Stimulated activated CD4-positive, alpha-beta T cell treated with anti-CD3 and anti-CD28 coated beads, Interleukin-1b, Interleukin-23, amount 100 ng/mL, for 4 hours (primary cell): ENCODE measurements around the gene NPFFR1.
"Not testable (repeated sequence)": the region's sequence is repeated elsewhere in the genome, so short reads cannot be mapped to it uniquely, and the experiment has no call there.

Source experiments
- DNase-seq, 2 donors: peaks; one replicate each; pipeline ENCODE4 v3.0.0-alpha.2; 2020; ENCODE audit warnings: low read depth in 2 of 2

The NPFFR1 gene

DNA sequence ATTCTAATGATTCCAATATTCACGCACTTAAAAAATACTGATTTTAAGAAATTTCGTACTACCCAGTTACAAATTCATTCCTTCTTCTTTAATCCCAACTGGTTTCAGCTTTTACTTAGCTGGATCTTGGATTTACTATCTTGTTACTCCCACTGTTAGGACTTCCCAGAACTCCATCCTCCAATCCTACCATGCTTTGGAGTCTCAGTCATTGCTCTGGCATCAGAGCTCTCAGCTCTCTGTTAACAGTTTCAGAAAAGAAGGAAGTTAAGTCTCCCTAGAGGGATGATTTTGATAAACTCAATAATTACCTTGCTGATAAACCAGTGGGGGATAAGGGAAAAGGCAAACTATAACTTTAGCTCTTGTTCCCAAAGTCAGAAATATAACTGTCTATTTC, 60.1 kb downstream of the NPFFR1 start:
- no peak for DNase-seq

DNA sequence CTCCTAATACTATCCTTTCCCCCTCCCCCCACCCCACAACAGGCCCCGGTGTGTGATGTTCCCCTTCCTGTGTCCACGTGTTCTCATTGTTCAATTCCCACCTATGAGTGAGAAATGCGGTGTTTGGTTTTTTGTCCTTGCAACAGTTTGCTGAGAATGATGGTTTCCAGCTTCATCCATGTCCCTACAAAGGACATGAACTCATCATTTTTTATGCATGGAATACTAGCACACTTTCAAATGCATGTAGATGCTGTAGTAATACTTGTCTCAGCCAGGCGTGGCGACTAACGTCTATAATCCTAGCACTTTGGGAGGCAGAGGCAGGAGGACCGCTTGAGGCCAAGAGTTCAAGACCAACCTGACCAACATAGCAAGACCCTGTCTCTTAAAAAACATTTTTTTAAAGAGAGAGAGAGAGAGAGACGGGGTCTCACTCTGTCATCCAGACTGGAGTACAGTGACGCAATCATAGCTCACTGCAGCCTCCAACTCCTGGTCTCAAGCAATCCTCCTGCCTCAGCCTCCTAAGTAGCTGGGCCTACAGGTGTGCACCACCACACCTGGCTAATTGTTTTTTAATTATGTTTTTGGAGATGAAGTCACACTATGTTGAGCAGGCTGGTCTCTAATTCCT, 60.9 kb downstream of the NPFFR1 start:
- not testable (repeated sequence) for DNase-seq

- DNase-seq, result no peak
Observed at GRCh38 chr10:70222340-70222794, 61.4 kb downstream of the NPFFR1 start.

DNA sequence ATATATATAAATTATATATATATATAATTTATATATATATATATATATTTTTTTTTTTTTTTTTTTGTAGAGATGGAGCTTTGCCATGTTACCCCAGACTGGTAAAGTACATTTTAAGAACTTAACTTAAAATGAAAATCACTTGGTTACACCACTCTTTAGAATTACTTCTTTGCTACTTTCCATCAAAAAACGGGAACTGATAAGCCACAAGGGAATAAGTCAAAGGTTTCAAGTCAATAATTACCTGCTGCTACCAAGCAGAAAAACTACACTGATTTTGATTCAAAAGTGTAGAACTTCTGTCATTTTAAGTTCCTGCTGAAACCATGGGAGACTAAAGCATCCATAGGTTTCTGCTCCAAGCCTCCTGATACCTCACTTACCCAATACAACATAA, 62.8 kb downstream of the NPFFR1 start:
- no peak for DNase-seq

DNA sequence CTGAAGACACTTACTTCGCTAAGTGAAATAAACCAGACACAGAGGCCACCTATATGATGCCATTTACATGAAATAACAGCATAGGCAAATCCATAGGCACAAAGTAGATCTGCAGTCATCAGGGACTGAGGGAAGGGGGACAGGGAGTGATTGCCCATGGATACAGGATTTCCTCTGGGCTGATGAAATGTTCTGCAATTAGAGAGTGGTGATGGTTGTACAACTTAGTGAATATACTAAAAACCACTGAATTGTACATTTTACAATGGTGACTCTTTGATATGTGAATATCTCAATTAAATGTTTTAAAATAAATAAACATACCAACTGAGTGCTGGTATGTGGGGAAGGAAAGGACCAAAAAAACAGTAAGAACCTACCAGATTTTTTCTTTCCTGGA, 70.9 kb downstream of the NPFFR1 start:
- DNase-seq, result no peak

- DNase-seq, result no peak
Observed at GRCh38 chr10:70212277-70212676, 71.5 kb downstream of the NPFFR1 start.

- DNase-seq, result no peak
Observed at GRCh38 chr10:70206762-70207161, 77.0 kb downstream of the NPFFR1 start.

- no peak for DNase-seq
Observed at GRCh38 chr10:70201105-70201504, 82.7 kb downstream of the NPFFR1 start.

- DNase-seq, result no peak
Observed at GRCh38 chr10:70198696-70199466, 84.9 kb downstream of the NPFFR1 start.
